AG20443 (cell line): ENCODE data around the gene BRINP3.

ENCODE experiments used
- DNase-seq: peaks from one replicate; pipeline ENCODE4 v3.0.0; 2012; ENCODE audit warnings: low spot score, mixed read lengths

Gene BRINP3

DNA sequence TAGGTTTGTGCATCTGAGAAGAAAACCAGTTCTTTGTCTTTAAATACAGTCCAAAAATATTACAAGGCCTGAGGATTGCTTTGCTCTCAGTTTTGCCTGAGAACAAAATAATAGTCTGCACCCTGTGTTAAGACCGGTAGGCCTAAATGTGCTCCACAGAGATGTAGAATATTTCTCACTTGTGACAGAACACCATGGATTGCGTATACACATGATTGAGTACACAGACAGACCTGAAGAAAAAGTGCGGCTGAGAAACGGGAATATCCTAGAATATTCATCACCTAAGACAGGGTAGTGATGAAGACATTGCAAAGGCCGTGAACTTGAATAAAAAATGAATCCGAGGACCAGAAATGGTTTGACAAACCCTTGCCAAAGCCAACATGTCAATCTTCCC is 155.4 kb downstream of the BRINP3 start:
- DNase-seq: no peak

DNA sequence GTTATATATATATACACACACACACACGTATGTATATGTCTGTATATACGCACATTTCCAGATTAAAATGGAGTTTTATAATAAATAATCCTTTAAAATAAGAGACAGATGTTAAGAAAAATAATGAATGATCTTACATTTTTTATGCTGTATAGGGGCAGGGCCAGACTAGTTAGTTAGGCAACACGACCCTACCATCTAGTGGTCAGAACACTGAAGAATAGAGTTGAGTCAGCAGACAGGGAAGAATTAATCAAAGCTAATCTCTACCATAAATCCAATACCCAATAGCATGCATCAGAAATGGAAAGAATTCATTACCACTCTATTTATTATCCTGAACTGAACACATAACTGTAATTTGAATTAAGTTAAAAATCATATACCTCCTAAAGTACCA is 156.7 kb downstream of the BRINP3 start:
- DNase-seq: no peak

DNA sequence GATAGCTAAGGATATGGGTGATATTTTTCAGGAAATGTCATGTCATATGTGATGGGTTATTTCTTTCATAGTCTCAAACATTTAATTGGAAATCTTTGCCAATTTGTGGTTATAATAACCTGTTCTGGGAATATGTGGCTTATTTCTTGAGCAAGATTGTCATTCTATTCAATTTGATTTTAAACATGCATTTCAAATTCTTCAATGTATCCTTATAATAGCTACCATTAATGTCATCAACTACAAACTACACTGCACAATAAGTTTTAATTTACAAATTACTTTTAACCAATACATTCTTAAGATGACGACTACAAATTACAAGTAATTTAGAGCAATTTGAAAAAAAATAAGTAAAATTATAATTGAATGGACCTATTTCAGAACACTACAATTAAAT is 164.9 kb downstream of the BRINP3 start:
- DNase-seq: no peak

DNA sequence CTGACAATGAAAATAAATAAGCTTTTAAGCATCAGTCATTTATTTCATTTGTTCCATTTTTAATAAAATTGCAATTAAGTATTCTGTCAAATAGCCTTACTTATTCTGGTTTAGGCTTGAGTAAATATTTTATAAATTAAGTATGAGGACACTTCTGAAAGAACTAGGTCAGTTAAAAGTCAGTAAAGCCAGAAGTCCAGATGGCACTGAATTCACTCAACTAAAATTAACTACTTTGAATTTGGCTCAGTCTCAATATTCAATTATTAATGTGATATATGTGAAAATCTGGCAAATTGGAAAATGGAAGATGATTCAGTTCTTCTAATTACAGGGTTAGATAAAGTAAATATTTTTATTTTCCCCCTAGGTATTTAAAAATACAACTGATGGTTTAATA is 174.2 kb downstream of the BRINP3 start:
- DNase-seq: no peak

DNA sequence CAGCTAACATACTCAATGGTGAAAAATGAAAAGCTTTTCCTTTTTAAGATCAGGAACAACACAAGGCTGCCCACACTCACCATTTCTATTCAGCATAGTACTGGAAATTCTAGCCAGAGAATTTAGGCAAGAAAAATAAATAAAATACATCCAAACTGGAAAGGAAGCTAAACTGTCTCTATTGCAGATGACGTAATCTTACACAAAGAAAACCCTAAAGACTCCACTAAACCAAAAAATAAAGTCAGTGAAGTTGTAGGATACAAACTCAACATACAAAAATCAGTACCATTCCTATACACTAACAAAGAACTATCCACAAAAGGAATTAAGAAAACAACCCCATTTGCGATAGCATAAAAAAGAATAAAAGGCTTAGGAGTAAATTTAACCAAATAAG is 181.2 kb downstream of the BRINP3 start:
- no peak for DNase-seq

DNA sequence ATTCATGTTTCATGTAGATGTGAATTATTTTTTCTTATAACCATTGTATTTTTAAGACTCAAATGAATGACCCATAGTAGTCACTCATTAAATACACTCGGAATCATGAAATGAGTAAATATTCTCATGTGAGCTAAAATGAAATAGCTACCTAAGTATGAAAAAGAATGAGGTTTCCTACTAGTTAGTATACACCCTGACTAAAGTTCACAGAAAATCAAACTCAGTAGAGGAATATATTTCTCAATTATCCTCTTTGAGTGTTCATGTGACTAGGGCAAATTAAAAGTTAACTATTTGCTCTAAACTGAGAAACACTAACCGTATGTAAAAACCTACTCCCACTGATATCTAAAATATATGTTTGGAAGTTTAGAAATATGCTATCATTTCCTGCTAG is 187.8 kb downstream of the BRINP3 start:
- DNase-seq: no peak

DNA sequence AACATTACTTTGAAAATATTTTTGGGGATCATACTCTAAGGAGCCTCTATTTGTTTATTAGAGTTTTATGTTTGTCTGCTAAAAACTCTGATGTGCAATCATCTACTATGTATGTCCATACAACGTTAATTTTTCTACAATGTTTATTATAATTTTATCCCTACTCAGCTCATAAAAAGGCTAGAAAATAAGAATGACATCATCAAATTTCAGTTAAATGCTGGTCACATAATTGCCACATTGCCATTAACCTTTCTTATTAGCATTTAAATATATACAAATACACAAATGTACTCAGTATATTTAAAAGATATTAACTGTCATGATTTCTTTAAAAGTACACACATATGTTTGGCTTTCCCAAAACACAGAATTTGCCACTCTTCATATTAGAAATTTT is 191.6 kb downstream of the BRINP3 start:
- no peak for DNase-seq

DNA sequence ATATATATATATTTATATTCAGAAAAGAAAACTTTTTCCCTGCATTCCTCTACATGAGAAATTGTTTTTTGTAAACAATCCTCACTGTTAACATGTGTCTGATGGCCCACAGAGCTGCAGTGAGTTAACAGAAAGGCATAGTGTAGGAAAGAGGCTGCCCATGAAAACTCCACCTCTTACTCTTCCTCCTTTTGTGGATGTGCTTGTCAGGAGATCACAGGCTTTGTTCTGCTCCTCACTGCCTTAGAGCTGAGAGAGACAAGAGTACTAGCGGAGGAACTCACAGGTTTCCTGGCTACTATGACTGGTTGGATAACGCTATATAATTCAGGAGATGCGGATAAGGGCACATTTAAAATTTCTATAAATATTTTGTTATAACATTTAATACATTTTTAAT is 200.6 kb downstream of the BRINP3 start:
- DNase-seq: no peak

DNA sequence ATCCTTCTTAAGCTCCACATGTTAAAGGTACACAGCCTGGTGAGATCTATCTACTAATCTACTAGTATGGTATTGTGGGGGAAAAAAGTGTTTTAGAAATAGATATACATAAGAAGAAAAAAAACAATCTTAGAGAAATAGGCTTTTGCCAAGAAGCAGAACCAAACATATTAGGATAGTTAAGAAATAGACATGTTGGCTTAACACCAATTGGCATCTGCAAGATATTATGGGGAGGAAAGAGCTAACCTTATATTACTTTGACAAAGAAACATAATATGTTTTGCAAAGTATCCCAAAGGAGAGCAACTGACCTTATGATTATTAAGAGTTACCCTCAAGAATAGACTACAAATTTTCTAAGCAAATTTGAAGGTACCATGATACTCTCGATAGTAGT is 202.9 kb downstream of the BRINP3 start:
- DNase-seq: no peak

DNA sequence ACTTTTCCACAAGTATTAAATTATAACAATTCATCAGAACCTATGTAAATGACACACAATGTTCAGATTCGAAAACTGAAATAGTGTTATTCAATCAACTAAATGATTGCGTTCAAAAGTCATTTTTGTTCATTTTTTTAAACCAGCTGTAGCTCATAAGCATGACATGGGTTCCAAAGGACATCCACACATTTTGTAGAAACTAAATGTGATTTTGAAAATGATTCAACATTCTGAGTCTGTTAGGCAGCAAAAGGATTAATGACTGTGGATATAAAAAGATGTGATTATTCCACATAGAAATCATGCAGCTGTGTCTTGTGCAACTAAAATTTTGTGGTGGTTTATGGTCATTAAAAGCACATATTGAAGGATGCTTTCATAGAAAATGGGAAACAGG is 204.5 kb downstream of the BRINP3 start:
- no peak for DNase-seq

DNA sequence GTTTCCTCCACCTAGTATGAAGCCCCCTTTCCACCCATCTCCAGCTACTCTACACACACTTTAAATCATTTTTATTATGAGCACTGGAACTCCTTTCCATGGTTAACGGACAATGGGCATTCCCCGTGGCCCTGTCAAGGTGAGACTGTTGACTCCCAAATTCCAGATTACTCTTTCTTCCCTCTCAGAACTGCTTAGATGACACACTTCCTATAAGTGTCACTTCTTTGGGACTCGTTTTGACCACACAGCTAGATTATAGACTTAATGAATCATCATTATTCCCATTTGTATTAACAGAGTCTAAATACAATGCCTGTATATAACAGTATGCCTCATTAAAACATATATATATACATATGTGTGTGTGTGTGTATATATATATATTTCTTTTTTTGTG is 215.1 kb downstream of the BRINP3 start:
- DNase-seq: no peak

DNA sequence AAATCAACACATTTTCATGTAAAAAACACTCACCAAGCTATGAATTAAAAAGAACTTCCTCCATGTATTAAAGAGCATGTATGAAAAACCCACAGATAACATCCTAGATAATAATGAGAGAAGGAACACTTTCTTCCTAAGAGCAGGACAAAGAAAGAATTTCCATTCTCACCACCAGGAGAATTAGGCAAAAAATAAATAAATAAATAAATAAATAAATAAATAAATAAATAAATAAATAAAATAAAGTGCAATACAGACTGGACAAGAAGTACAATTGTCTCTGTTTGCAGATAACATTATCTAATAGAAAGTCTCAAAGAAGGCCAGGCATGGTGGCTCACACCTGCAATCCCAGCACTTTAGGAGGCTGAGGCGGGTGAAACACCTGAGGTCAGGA is 218.2 kb downstream of the BRINP3 start:
- DNase-seq: no peak

DNA sequence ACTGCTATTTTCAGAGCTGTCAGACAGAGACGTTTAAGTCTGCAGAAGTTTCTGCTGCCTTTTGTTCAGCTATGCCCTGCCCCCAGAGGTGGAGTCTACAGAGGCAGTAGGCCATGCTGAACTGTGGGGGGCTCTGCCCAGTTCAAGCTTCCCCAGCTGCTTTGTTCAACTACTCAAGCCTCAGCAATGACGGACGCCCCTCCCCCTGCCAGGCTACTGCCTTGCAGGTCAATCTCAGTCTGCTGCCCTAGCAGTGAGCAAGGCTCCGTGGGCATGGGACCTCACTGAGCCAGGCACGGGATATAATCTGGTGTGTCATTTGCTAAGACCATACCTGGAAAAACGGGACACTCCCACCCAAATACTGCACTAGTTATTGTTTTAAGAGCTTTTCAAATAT is 219.7 kb downstream of the BRINP3 start:
- DNase-seq: no peak

DNA sequence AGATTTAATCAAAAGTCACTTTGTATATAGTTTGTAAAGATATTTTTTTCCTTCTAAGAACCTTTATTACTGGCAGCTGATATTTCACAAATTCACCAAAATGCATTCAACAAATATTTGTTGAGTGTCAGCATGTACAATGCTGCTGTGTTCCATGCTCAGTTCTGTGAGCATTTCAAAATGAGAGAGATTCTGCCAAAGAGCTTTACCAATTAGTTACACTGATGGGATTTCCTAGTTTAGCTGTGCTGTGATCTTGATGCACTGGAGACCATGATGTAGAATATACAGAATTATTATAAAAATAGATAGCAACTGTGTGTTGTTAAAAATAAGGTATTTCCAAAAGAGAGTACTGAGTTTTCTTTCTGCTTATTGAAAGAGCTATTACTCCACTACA is 225.6 kb downstream of the BRINP3 start:
- no peak for DNase-seq

DNA sequence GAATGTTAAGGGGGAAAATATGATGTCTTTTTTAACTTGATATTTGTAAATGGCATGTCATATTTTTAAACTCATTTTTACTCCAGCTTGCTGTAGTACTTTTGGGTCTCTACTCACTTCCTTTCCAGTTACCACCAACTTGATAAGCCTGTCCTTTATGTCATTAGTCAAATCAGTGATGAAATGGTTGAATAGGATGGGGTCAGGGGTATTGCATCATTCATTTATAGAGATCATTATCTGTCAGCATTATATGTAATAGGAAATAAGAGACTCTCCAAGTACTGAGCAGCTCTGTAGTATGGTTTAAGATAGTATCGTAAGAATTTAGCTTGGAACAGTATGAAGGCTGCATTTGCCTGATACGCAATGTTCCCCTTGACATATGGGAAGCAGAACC is 227.3 kb downstream of the BRINP3 start:
- no peak for DNase-seq

DNA sequence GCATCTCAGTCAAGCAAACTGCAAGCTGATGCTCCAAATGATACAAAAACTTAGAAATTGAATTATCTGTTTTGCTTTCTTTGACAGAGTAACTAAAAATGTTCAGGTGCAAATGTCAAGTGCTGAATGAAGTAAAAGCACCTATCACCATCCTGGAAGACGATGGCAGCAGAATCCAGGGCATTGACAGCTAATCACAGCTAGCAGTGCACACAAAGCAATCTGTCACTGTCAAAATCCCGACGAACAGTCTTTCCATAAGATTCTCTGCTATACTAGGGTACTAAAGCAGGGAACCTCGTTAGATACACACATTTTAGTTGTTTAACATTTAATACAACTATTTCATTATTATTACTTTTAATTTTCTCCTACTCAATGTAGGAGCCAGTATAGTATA is 233.3 kb downstream of the BRINP3 start:
- DNase-seq: no peak

DNA sequence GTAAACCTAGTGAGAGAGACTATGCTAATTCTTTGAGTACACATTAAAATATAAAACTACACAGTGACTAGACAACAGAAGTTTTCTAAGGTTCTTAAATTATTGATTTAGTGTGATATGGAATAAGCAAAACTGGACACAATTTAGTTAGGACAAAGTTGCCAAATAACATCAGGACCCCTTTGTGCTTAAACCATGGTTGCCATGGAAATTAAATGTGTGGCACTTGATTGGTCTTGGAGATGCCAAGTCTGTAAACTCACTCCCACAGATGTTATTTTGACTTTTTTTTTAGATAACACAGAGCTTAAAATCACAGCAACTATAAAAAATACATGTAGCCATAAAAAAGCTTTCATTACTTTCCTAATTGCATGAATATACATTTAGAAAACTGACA is 234.6 kb downstream of the BRINP3 start:
- DNase-seq: no peak

DNA sequence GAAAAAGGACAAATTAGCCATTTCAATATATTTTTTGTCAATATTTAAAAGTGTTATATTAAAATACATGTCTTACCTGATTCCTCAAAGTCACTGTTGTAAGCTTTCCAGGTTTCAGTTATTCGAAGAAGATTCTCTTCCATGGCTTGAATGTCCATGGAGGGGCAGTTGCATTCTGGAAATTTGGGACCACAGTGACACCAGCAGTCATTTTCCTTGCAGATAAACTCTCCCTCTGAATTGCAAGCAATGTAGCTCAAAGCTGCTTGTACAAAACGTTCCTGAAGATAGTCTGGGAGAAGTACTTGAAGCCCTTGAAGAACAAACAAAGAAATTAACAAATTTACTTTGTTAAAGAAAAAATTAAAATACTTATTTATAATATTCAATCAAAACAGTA is 251.7 kb downstream of the BRINP3 start:
- DNase-seq: no peak

DNA sequence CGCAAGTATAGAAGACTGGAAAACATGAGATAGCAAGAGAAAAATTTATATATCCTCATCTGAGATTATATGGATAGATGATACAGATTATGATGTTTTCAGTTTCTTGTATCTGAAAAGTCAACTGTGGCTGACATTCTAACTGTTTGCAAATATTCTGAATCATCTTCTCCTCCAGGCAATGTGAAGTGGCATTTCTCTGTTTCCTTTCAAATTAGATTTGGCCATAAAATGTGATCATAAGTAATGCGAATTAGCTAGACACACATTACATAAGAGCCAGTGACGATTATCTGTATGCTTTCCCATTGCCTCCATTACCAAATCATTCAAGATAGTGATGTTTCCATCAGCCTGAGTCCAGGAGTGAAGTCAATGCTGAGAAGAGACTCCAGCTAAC is 265.2 kb downstream of the BRINP3 start:
- DNase-seq: no peak

DNA sequence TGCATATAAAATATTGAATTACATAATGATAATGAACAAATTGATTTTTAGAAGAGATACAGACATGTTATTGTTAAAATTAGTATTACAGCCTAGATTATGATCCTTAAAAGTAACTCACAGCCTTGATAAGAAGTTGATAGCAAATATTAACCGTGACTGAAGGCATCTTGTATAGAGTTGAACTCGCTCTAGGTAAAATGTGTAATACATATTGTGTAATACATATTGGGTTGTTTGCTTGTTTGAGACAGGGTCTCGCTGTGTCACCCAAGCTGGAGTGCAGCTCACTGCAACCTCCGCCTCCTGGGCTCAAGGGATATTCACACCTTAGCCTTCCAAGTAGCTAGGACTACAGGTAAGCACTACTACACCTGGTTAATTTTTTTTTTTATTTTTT is 269.9 kb downstream of the BRINP3 start:
- no peak for DNase-seq

DNA sequence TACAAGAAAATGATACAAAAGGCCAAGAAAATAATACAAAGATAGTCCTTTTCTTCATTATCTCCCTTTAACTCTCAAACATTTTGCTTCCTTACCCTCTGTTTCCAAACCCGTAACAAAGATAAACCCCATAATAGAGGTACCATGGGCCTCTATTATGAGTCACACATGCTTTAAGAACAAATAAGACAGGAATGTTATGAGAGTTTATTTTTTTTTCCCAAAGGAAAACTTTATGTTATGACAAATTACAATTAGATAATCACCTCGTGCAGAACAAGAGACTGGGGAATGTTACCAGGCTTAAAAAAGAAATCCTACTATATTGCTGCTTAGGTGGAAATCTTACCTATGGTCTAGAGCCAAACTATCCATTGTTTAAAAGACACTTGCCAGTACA is 272.0 kb downstream of the BRINP3 start:
- no peak for DNase-seq

DNA sequence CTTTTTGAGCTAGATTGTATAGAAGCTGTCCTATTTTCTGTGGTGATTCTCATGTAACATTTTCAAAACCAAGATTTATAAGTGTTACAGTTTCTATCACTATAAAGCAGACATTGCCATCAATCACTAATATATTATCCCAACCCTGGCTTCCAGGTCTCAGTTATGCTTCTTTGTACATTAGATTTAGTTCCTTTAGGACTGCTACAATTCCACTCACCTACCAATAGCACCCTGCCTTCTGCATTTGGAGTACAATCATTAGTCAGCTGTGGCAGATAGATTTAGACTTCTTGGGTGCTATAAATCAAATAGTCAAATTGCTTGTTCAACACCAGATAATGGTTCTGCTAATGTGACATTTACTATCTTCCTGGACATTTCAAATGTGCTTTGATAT is 281.6 kb downstream of the BRINP3 start:
- no peak for DNase-seq

DNA sequence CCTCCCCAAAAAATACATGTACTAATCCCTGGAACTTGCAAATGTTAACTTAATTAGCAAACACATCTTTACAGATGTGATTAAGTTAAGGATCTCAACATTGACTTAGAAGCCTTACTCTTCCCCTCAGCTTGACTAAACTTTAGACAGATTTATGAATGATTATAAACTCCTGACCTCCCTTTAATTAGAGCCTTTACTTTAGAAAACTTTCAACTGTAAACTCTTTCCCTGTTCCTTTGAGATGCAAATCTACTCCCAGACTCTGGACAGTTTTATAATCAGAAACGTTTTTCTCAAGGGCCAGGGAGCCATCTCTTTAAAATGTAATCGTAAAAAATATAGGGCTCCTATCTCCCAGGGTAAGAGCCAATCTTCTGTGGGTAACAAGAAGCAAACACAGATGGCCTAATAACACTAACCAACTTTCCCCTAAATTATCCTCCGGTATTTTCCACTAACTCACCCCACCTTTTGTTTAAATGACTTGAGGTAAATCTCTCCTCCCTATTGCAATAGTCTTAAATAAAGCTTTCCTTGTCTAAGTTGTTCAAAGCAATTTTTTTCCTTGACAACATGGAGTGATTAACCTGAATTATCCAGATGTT is 284.1 kb downstream of the BRINP3 start:
- DNase-seq: no peak

DNA sequence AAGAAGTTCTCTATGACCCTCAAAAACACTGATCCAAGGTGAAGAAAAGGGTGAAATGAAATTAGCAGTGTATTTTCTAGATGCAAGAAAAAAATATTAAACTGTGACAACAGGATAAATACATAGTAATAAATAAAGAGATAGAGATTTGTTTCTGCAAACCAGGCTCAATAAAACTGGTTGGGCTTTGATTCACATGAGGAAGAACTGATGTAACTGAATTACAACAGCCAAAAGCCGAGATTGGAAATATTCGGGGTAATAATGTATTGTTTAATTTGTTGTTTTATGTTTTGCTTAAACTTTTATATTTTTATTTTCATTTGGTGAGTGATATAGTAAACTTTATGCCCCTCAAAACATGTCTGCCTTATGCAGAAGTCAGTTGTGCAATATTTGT is 285.0 kb downstream of the BRINP3 start:
- no peak for DNase-seq

DNA sequence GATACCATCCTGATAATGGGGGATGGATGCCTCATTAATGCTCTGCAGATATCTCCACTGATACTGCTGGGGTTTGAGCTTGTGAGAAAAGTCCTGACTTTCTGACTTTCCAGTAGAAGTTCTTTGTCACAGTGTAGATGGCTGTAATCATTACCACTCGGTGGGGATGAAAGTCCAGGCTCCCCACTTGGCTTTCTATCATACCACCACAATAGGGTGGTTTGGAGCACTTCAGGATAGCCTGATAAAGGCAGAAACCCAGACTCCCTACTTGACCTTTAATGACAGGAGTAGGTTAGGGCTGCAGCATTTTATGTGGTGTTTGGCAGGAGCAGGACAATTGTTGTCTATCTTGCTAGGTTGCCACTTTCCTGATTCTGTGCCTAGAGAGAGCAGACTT is 294.1 kb downstream of the BRINP3 start:
- DNase-seq: no peak
